Superior temporal gyrus (tissue), 1 donor: ENCODE measurements around the gene GAB2.
"Not testable (repeated sequence)": the region's sequence is repeated elsewhere in the genome, so short reads cannot be mapped to it uniquely, and the experiment has no call there.

ENCODE experiments used
- DNase-seq: peaks from one replicate; pipeline ENCODE4 v3.0.0-alpha.2; 2016; ENCODE audit errors: extremely low spot score

Gene GAB2

DNA sequence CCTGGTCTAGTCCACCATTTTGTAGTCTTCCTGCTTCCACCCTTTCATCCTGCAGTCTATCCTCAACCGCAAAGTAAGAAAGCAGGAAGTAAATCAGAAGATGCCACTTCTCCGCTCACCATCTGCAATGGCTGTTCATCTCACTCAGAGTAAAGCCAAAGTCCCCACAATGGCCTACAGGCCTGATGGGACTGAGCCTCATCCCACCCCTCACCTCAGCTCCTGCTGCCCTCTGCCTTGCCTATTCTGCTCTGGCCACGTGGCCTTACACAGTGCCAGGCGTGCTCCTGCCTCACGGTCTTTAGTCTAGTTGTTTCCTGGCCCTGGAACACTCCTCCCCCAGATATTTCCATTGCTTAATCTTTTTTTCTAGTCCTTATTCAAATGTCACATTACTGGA is 133.4 kb downstream of the GAB2 start:
- no peak for DNase-seq

DNA sequence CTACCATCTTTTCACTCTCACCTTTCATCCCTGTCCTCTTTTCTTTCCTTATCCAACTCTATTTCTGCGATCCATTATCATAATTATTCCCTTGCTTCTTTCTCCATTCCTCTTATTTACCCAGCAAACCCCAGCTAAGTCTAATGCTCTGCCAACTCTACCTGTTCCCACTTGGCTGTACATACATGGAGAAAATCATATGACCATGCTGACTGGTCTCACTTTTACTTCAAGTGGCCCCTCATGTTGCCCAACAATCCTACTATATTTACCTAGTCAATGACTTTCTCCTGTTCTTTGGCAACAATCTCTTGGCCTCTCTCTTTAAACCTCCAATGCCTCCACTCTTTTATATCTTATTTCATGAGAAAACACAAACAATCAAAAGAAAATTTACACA is 134.8 kb downstream of the GAB2 start:
- no peak for DNase-seq

DNA sequence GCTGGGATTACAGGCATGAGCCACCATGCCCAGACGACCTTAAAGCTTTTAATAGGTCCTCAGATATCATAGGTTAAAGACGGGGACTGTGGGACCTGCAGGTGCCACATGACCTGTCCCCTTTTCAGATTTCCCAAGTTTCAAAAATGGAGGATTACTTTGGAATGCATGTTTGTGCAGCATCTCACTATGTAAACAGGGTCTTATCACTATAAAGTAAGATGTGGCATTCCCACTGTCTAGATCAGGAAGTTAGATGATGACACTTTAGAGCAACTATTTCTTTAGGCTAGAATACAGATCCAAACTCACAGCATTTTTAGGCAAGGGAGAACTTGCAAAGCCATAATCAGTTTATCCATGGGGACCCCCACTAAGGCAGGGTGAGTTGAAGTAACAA is 136.1 kb downstream of the GAB2 start:
- DNase-seq: no peak

DNA sequence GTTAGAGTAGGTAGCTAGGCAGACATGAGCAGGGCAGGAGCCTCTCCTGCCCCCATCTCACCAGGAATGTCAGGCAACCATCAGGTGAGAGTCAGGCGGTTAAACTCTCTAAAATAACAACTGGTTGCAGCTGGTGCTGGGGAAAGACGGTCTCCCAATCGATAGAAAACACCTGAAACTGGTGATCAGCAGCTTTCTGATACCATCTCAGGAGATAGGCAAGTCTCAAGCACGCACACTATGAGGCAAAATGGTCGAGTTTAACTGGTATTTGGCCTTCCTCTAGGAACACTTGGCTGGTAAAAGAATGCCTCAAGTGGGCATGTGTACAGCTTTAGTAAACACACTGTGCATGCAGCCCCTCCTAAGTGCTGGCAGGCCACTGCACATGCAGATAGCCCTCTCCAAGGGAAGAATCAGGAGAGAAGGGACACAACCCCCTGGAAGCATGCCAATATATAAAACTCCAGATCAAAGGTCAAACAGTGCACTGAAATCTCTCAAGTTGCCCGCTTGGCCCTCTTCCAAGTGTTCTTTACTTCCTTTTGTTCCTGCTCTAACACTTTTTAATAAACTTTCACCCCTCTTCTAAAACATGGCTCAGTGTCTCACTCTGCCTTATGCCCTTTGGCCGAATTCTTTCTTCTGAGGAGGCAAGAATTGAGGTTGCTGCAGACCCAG is 140.2 kb downstream of the GAB2 start:
- no peak for DNase-seq

DNA sequence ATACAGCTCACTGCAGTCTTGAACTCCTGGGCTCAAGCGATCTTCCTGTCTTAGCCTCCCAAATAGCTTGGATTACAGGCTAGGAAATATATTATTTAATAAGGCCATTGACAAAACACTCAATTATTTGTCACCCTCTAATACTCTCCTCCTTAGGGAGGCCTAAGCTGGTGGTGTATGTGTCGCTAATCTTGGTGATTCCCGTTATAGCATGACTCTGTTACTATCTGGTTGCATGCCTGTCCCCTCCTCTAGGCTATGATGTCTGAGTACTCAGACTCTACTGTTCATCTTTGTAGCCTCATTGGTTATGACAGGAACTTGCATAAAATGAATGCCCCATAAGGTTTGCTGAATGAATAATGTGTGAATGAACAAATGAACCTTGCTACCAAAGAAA is 141.3 kb downstream of the GAB2 start:
- DNase-seq: no peak

DNA sequence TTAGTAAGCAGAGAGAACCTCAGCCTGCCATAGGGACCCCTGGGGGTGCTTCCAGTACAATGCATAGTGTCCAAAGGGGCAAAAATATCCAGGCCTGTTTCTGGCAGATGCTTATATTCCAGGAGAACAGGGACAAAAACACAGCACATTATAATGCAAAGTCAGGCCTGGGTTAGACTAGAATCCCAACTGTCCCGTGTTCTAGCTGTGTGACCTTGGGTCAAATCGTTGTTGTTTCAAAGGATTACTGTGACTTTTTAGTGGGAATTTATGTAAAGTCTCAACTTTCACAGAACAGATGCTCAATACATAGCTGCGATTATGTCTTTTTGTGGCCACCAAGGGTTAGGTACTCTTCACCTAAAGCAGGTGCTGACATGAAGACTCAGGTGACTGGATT is 142.9 kb downstream of the GAB2 start:
- DNase-seq: no peak

DNA sequence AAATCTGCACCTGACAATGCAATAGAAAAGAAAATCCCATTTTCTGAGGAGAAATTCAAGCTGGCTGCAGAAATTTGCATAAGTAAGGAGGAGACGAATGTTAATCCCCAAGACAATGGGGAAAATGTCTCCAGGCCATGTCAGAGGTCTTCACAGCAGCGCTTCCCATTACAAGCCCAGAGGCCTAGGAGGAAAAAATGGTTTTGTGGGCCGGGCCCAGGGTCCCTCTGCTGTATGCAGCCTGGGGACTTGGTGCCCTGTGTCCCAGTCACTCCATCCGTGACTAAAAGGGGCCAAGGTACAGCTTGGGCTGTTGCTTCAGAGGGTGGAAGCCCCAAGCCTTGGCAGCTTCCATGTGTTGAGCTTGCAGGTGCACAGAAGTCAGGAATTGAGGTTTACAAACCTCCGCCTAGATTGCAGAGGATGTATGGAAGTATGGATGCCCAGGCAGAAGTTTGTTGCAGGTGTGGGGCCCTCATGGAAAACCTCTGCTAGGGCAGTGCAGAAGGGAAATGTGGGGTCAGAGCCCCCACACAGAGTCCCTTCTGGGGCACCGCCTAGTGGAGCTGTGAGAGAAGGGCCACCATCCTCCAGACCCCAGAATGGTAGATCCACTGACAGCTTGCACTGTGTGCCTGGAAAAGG is 144.9 kb downstream of the GAB2 start:
- not testable (repeated sequence) for DNase-seq

DNA sequence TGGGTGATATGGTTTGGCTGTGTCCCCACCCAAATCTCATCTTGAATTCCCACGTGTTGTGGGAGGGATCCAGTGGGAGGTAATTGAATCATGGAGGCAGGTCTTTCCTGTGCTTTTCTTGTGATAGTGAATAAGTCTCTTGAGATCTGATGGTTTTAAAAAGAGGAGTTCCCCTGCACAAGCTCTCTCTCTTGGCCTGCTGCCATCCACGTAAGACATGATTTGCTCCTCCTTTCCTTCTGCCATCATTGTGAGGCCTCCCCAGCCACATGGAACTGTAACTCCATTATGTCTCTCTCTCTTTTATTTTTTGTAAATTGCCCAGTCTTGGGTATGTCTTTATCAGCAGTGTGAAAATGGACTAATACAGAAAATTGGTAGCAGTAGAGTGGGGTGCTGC is 145.8 kb downstream of the GAB2 start:
- not testable (repeated sequence) for DNase-seq

DNA sequence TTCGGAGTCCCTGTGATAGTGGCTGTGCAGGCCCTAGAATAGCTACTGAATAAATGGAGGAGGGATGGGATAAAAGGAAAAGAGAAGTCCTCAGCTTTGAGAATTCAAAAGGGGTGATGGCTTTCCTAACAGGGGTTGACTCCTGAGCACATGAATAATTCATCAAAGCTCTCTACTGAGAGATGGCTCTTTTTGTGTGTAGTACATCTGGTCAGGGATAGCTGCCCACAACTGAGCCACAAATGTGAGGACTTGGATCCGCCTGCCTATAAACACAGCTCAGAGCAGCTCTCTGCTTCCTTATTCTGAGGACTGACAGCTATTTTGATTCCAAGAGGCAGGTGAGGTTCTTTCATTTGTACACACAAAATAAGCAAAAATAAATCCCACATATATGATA is 146.6 kb downstream of the GAB2 start:
- DNase-seq: peak; percentile 81

DNA sequence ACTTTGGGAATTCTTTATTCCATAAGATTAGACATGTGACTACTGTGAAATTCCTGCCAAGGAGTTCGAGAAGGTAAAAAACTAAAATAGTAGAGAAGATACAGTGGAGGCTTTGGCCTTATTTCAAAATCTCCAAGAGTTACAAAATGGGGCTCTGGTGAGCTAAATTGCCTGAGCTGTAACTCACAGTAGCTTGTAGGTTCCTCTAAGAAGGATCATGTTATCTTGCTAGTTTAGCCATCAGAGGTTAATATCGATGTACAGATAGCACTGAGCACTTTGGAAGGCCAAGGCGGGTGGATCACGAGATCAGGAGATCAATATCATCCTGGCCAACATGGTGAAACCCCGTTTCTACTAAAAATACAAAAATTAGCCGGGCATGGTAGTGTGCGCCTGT is 147.8 kb downstream of the GAB2 start:
- DNase-seq: no peak

DNA sequence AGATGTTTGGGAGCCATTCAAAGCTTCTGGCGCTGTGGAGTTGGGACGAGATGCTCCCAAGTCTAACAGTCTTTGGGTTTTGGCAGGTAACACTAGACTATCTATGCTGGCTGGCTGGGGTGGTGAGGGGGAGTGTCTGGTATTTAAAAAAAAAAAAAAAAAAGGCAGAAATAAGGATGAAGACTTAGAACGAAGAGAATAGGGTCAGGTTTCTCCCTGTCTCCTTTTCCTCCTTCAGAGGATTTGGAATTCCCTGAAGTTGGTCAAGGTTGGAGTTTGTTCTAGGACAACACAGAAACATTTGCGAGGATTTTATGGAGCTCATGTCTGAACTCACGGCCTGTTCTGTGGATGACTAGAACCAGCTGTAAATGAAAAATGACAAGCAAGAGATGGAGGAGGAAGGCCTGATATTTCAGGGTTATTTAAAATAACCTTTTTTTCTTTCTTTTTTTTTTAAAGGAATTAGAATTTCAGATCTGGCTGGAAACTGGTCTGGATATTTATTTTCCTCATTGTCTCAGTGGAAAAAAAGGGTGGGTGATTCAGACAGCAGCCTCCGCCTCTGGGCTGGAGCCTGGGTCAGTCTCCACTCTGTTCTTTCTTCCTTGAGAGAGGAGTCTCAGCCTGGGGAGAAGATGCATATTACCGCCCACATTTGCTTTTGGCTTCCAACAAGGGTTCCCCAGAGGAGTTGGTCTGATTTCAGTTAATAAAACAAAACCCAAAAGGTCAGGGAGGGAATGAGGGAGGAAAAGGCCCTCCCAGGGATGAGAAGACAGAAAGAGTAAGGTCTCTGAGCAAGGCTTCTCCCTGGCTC is 148.8 kb downstream of the GAB2 start:
- no peak for DNase-seq

DNA sequence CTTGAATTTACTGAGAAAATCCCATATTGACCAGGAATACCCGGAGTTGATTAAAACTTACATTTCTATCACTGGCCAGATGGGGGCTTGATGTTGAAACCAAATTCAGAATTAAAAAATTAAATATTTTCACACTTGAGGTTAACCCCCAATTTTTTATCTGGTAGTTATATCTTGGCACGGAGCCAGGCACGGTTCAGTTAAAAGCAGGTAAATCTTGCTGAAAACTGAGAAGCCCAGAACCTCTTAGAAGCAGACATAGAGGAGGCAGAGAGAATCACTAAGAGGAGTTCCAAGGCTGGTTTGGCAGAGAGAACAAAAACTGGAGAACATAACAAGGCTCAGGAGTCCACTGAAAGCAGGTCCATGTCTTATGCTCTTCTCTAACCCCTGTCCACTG is 151.2 kb downstream of the GAB2 start:
- DNase-seq: no peak

DNA sequence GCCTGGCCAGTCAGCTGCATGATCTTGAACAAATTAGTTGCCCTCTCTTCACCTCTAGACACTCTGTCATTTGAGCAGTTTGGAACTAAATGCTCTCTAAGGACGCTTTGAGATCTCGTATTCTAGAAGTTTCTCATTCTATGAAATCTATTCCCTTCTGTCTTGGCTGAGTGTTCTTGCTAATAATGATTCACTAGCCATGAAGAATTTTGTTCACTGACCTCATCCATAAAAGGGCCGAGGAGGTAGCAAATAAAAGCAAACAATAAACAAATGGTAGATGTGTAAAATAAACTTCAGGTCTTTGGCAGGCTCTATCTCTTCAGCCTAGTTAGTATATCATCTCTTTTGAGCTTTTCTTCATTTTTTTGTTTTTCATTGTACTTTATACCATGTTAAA is 152.3 kb downstream of the GAB2 start:
- DNase-seq: no peak

DNA sequence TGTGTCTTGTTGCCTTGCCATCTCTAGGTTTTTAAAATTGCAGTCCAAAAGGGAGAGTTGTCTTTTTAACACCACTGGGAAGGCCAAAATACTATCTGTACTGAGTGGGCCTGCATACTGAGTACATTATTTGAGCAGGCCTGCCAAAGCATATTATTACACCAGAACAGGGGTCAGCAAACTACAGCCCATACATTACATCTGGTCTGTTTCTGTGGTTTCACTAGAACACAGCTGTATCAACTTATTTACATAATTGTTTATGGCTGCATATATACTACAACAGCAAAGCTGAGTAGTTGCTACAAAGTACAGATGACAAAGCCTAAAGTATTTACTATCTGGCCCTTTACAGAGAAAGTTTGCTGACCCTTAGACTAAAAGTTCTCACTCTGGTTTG is 154.9 kb downstream of the GAB2 start:
- no peak for DNase-seq

DNA sequence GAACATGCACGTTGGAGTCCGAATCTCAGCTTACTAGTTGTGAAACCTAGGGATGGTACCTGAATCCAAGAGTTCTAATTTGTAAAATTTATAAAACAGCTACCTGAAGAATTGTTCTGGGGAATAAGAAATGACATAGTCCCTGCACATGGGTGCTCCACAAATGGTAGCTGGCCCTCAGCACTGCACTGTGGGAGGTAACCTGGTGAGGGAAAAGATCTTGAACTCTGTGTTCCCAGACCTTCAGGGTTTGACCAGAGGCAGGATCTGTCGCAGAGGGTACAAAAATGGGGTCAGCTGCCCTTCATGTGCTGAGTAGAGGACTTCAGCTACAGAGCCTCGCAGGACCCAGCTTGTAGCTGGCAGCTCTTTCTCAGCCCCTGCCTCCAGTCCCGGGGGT is 155.4 kb downstream of the GAB2 start:
- no peak for DNase-seq

DNA sequence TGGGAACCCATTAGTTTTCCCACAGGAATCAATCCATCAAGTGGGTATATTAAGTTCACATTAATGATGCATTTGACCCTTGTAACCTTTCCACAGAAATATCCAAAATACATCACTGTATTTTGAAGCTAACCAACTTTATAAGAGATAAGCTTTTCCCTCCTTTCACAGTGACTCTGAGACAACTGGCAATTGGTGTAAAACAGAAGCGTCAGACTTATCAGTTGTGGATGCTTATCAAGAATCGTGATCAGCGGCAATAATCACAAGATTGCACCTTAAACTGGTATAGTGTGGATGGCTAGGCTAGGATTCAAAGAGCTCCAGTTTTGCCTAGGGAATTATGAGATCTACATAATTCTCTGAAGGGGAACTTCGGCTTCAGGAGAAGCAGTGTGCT is 155.8 kb downstream of the GAB2 start:
- DNase-seq: no peak

DNA sequence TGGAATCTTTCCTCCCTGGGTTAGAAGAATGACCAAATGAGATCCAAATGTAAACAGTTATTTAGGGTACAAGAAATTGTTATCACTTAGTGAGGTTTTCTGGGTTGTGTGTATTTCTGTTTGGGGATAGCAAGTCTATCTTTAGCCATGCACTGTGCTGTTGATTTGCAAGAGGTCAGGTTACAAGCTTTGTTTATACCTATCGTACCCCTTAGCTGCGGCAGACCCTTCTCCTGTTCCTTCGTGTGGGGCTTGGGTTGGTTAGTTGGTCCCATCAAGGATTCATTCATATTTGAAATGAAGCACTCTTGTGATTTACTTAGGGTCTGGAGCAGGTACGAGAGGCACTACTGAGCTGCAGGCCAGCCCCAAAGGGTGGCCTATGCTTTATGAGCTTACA is 156.3 kb downstream of the GAB2 start:
- DNase-seq: no peak

DNA sequence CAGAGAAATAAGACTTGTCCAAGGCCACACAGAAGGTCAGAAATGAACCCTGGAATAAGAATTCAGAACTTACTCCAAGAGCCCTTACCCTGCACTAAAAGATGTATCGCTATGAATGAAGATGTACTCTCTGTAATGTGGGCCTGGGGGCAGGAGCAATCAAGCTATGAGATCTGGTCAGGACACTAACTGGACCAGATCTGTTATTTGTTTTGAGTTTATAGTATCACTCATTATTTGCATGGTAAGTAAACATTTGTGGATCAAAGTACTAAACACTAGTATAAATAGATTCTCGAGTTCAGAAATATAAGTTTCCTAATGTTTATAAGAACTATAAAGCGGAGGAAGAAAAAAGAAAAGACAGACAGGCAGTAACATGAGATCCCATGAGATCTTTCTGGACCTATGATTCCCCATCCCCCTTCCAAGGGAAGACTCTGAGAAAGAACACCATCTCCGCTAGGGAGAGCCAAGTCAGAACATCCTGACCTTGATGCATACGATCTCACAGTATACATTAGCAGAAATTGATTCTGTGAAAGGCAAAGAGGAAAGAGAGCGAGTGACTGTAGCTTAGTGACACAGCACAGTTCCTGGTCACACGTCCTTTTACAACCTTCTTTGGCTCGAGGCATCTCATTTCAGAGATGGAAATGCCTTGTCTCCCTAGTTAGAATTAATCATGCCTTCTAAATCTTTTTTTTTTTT is 157.7 kb downstream of the GAB2 start:
- DNase-seq: no peak

DNA sequence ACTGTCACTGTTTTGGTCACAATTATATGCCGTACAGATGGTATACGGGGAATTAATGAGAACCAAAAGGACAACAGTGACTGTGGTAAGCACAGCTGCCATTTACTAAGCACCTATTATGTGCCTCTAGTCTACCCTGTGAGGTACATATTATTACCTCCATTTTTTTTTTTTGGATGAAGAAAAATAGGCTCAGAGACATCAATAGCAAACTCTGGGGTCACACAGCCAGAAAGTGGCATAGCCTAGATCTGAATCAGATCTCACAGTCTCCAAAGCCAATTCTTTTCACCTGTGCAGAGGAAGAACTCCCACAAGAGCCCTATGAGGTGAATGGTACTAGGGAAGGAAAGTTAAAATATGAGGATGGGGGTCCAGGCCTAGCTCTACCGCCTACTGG is 160.0 kb downstream of the GAB2 start:
- no peak for DNase-seq

DNA sequence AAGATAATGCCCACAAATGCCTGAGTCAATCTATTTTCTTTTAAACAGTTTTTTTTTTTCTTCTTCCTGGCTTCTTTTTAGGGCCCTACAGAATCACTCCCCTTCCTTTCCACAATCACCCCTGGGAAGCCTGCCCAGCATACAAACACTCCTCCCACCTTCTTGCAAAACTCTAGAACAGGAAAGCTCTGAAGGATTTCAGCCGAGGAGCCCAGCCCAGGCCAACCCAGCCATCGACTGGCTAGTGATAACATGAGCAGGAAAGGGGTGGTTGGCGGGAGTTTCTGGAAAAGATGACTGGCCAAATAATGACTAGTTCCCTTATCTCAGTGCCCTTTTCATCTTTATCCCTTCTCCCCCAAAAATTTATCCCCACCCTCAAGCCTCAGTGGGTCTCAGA is 160.7 kb downstream of the GAB2 start:
- DNase-seq: peak; percentile 58

DNA sequence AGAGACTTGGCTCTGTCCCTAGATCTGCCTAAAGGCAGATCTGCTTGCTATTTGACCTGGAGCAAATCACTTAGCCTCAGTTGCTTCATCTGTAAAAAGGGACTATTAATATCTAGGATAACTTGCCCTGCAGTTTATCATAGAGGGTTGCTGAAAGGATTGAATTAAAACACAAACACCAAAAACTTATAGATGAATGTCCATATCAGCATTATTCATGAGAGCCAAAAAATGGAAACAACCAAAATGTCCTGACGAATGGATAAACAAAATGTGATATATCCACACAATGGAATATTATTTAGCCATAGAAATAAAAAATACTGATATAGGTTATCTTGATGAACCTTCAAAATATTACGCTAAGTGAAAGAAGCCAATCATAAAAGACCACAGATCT is 161.7 kb downstream of the GAB2 start:
- no peak for DNase-seq

DNA sequence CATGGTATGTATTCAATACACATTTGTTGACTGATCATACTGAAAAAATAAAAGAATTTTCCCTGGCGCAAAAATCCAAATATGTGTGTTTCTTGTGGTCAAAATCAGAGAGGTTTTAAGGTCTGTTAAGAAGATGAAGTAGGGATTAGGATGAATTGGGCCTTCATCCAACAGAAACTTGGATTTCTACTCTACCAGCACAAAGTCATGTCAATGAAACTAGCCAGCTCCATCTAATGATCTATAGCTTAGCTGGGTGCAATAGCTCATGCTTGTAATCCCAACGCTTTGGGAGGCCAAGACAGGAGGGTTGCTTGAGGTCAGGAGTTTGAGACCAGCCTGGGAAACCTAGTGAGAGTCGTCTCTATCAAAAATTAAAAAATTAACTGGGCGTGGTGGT is 163.4 kb downstream of the GAB2 start:
- no peak for DNase-seq
